HG02970 (cell line): ENCODE results near the gene CNTNAP2.

Experiments used
- ATAC-seq: cut with Tn5 transposase; IDR thresholded peaks from one replicate; pipeline ENCODE4 v1.9.1; 2021; ENCODE audit warnings: mild to moderate bottlenecking, moderate library complexity, moderate number of reproducible peaks; ENCODE audit not compliant: unreplicated experiment, low FRiP score

Gene CNTNAP2

DNA sequence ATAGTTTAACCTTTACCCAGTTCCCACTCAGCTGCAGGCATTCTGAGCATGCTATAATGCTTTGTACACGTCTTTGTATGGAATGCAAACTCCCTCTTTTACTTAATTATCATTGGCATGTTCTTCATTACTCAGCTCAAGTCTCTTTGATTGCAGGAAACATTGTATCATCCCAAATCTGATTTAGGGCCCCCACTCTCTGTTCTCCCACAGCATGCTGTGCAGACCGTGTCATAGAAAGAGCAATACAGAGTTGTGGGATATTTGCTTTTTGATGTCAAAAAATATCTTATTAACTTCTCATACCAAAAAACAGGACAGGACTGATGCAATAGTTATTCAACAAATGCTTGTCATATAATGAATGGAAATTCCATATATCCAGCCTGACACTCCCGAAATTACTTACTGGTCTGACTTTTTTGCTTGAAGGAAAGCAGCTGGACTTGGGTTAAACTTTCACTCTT is 1392.5 kb downstream of the CNTNAP2 start:
- ATAC-seq, result no peak

DNA sequence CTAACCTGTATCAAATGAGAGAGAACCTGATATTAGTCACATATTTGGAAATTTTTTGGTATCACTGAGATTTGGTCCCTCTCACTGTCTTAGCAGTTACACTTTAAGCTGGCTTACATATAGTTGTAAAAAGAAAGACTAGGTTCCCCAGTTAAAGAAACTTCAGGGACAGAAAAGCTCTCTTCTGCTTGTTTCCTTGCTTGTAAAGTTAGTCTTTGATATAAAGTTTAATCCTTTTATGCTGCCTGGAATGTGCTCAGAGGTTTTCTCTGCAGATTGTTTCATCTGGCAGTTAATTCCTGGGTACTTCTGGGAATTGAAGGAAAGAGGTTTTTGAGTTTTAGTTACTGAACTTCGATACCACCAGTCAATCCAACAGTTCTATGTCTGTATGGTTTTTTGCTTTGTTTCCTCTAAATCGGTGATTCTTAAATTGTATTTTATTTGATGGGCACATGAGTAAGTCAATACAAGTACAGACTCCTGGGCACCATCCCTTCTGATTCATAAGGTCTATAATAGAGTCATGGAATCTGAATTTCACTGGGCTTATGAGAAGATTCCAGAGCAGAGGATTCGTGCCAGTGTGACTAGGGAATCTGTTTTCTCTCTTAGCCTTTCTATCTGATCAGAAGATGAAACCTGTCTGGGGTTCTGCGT is 1393.1 kb downstream of the CNTNAP2 start:
- ATAC-seq, result no peak

DNA sequence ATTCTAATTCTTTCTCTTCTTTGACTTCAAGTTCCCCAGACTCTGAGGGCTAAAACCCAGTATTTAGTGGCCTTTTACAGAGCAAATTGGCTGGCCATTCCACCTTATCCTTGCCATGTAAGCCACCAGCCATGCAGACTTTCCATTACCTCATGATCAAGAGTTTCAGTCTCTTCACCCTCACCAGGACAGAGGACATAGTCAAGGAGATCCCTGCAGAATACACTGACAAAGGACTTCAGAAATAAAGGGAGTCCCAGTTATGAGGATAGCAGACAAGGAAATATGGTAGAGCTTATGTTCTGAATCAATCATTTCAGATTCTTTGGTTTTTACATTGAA is 1393.6 kb downstream of the CNTNAP2 start:
- ATAC-seq, result no peak

DNA sequence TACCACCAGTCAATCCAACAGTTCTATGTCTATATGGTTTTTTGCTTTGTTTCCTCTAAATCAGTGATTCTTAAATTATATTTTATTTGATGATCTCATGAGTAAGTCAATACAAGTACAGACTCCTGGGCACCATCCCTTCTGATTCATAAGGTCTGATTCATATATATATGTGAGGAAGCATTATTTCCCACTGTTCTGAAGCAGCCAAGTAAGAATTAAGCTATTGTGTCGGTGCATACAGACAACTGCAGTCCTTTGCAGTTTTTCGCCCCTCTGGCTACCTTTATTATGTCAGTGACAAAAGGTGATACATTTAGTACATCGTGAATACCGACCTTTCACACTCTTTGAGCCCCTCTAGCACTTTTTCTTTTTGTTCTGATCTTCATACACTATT is 1394.3 kb downstream of the CNTNAP2 start:
- ATAC-seq, result no peak

DNA sequence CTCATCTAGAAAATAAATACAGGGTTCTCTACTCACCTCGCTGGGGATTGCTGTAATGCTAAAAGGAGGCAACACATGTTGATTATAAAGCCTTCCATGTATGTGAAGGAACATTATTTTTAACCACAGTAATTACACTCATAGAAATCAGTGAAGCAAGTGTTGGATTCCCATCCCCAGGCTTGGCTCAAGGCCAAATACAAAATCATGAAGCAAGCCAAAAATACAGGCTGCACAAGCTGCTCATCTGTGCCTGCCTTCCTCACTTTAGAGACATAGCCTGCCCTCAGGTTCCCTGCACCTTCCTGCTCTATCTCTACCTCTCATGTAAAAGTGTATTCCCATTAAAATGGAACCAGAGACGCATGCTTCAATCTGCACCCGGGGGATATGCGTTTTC is 1396.8 kb downstream of the CNTNAP2 start:
- ATAC-seq, result no peak

DNA sequence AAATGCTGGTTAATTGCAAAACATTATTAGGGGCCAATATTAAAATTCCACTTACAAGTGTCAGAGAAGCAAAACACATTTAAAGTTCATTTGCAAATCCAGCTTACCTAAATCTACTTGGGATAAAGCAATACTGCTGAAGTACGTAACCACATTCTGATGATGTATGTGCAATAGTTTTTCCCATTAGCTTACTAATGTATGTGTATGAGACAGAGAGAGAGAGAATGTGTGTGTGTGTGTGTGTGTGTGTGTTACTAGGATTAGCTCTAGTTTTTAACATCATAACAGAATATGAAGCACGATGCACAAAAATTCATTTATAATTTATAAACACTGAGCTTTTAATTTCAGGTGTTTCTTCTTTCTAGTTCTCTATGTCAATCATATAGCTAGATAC is 1399.8 kb downstream of the CNTNAP2 start:
- no peak for ATAC-seq

DNA sequence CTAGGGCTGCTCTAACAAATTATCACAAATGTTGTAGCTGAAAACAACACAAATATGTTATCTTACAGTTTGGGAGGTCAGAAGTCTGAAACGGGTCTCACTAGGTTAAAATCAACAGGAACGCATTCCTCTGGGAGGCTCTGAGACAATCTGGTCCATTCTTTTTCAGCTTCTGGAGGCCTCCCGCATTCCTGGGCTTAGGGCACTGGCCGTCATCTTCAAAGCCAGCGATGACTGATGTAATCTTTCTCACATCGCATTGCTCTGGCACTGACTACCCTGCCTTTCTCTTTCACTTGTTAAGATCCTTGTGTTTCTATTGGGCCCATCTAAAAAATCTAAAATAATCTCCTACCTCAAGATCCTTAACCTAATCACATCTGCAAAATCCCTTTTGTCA is 1402.5 kb downstream of the CNTNAP2 start:
- no peak for ATAC-seq

DNA sequence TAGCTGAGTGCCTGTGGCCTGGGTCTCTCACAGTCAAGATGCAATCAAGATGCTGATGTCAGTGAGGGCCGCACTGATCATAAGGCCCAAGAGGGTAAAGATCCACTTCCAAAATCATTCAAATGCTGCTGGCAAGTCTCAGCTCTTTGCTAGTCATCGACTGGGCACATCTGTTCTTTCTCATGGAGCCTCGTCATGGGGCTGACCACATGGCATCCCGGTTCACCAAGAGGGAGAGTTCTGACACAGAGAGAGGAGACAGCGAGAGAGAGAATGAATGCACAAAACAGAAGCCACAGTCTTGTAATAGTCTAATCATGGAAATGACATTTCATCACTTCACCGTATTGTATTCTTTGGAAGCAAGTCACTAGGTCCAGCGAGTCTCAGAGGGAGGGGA is 1406.5 kb downstream of the CNTNAP2 start:
- no peak for ATAC-seq

DNA sequence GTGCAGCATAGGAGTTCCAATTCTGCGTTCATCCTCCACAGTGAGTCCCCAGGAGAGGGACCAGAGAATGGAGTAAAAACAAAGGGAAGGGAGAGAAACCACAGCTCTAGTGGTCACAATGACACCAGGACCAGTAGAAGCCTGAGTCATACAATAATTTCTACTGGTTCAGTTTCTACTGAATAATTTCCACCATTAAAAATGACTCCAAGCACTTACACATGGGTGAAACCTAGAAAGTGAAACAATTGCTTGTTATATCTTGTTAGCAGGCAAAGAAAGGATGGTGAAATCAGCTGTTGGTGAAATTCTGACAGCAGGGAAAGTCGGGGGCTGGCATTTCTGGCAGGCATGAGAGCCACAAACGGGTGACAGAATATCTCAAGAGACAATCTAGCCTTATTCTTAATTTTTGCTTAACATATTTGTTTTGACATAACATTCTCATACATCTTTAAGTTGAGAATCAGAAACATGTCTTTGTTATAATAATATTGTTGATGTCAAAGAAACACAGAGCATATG is 1408.2 kb downstream of the CNTNAP2 start:
- no peak for ATAC-seq

DNA sequence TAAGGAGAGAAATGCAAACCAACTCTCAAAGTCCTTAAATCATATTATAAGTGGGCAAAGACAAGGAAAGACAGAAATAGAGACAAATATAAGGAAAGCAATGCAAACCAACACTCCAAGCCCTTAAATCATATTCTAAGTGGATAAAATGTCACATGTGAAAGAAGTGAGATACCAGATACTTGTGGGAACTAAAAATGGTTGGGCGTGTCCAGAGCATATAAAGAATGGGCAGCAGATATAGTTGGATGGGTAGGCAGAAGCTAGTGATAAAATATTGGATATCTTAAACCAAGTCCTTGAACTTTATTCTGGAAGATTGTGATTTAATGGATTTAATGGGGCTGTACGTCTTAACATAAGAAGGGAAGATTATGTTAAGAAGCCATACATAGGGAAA is 1408.7 kb downstream of the CNTNAP2 start:
- no peak for ATAC-seq

DNA sequence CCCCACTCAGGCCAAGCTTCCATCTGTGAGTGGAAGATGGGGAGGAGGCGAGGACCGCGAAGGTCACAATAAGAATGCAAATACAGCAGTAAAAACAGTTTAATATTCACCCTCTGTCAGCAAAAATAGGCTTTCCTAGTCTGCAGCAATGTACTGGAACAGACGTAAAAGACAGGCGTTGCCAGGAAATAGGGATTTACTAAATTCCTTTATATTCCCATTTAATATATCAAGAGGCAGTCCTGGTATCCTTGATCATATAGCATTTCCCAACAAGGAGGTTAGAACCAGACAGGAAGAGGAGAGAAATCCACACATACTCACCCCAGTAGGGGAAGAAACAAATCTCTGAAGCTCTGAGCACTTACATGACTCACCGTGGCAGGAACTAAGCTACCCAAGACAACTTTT is 1419.1 kb downstream of the CNTNAP2 start:
- no peak for ATAC-seq

DNA sequence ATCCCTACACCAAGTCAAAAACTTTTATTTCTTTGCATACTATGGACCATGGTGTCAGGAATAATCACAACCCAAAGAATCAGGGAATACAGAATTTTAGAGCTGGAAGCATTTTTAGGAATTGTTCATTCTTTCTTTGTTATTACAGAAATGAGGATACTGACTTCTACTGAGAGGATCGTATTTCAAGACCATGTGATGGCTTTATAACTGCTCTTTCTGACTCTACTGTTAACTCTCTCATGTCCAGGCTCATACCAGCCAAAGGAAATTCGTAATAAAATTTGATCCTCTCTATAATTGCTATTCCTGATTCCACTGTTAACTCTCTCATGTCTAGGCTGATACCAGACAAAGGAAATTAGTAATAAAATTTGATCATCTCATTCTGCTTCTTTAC is 1423.1 kb downstream of the CNTNAP2 start:
- no peak for ATAC-seq

DNA sequence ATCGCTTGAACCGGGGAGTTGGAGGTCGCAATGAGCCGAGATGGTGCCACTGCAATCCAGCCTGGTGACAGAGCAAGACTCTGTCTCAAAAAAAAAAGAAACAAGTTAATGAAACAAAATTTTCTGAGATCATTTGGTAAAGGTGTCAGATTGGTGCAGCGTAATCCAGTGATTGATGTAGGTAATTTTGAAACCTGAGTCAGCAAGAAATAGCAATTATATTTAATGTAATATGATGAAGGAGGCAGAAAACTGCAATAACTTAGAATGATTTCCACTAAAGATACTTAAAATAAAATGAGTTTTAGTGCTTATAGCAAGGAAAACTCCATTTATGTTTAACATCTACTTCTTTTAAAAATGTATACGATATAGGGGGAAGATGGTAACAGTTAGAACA is 1424.1 kb downstream of the CNTNAP2 start:
- ATAC-seq, result no peak

DNA sequence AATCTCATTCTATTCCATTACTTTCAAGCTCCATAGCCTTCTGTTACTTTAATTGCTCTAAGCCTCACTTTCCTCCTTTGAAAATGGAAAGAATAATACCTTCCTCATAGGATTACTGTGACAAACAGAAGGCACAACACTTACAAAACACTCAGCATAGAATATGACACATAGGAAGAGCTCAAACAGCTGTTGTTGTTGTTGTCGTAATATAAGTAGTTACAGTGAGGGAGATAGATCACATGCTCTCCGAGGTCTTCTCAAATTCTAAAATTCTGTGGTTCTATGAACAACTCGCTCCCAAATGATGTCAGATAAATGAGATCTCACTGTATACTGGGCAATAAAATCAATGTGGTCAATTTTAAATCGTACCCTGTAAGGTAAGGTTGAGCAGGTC is 1424.7 kb downstream of the CNTNAP2 start:
- no peak for ATAC-seq

DNA sequence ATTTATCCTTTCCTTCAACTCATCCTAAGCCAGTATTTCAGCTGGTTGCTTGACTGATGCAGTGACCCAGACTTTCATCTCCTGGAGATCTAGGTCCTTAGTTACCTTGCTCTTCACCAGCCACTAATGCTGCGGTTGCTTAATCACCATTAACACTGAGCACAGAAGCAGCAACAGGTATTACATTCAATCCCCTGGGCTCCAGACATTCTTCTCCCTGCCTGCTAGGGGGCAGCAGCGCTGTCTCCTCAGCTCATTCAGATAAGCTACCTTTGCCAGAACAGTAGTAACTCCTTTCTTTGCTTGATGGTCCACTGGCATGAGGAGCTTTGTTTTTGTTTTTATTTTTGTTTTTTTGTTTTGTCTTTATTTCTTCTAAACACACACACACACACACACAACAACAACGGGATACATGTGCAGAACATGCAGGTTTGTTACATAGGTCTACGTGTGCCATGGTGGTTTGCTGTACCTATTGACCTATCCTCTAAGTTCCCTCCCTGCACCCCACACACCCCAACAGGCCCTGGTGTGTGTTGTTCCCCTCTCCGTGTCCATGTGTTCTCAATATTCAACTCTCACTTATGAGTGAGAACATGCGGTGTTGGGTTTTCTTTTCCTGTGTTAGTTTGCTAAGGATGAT is 1430.8 kb downstream of the CNTNAP2 start:
- ATAC-seq, result no peak

DNA sequence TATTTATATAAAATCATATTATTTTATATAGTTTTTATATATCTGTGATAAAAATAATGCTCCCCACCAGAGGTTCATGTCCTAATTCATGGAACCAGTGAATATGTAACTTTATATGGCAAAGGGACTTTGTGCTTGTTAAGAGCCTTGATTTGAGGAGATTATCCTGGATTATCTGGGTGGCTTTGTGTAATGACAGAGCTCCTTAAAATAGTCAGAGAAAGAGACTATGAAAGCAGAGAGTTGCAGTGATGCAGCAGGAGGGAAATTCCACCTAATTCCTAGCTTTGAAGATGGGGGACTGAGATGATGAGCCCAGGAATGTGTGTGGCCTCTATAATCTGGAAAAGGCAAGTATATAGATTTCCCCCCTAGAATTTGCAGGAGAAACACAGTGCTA is 1439.7 kb downstream of the CNTNAP2 start:
- ATAC-seq, result no peak

DNA sequence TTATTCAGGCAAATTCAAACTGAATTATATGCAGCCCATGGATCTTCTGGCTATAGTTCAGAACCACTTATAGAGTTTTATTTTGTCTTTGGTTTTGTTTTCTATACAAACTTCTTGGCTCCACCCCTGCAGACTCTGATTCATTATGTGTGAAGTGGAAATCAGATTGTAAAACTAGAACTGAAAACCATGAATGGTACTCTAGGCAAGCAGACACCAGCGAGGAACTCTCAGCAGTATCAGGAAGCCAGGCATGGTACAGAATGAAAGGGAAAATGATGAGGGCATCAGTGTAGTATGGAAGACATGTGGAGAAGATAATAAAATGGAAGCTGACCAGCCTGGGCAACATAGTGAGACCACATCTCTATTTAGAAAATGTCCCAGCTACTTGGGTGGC is 1447.1 kb downstream of the CNTNAP2 start:
- ATAC-seq, result no peak

DNA sequence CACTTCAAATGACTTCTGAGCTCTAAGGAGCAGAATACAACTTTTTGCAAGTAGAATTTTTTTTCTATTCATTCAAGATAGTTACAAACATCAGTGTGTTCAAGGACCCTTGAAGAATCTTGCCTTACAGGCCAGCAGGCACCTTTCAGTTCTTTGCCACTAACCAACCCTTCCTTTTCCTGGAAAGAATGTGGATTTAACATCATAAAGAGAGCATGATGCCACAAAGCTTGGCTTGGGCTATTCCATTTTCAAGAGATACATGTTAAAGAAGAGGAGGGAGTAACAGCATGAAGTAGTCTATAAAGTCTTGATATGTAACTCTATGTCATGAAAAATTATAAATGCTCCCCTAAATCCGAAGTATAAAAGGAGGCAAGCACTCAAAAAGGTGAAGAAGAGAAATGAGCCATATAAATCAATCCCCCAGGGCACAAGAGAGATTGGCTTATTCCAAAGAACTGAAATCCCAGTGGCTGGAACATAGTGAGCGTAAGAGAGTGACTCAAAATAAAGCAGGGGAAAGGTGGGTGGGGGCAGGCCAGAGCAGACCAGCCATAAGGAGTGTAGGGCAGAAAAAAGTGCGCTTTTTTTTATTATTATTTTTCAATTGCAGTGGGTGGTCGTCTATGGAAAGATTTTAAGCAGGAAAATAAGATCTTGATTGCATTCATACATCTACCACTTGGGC is 1448.3 kb downstream of the CNTNAP2 start:
- ATAC-seq, result no peak

DNA sequence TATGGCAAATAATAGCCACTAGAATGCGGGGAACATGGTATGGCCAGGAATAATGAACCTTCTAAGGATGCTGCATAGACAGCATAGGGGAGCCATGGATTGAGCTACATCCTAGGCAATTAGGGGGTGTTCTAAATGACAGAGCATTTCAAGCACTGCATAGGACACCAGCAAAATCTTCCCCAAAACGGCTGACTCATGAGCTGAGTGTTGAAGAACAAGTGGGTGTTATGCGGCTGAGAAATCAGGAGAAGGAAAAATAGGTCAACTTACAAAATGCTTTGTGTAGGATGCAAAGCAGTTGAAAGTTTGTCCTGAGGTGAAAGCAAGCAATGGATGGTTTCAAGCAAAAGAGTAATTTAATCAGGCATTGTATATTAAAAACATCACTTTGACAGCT is 1450.4 kb downstream of the CNTNAP2 start:
- ATAC-seq, result no peak

DNA sequence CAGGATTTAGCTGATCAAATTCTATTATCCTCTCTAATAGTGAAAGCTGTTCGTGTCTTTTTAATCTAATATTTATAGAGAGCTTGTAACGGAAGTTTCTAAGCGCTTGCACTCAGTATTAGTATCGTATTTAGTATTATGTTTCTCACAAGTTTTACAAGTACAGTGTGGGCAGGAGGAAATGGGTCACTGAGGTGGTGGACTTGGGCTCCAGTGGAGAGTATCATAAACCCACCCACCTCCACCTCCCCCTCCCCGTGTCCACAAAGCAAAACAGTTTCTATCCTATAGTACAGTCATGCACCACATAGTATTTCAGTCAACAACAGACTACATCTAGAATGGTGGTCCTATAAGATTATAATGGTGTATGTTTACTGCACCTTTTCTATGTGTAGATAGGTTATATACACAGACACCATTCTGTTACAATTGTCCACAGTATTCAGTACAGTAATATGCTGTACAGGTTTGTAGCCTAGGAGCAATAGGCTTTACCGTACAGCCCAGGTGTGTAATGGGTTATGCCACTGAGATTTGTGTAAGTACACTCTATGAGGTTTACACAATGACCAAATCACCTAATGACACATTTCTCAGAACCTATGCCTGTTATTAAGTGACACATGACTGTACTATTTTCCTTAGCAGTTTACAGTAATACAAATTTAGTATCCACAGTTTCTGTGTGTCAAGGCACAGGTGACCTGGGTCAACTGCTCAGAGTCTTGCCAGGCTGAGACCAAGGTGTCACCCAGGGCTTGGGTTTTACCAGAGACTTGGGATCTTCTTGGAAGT is 1452.7 kb downstream of the CNTNAP2 start:
- no peak for ATAC-seq

DNA sequence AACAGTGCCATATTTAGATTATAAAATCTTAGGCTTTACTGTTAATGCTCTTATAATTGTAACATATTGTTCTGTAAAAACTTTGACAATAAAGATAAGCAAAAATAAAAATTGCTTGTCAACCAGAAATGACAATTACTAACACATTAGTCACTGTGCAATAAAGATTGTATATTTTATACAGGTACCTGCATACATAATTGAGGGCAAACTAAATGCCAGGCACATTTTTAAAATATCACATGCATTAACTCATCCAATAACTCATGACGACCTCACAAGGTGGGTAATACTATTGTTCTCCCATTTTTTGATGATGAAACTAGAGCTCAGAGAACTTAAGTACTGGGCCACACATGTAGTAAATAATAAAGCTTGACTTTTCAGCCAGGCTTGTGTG is 1453.8 kb downstream of the CNTNAP2 start:
- no peak for ATAC-seq
